ENCODE measurements around the gene ZNF212.
A peak's percentile ranks its signal among the peaks of the same experiment; 100 is the strongest.
"Not testable (repeated sequence)": the region's sequence is repeated elsewhere in the genome, so short reads cannot be mapped to it uniquely, and the experiment has no call there.

ZNF212 gene

GRCh38 chr7:149241696-149242095 lies 2.2 kb downstream of the ZNF212 start:
- no peak overlapping the region for H3K27ac Mint-ChIP-seq
- no peak for TF ChIP-seq CTCF (IDR thresholded peaks at IDR 0.05; ENCODE audit: unreplicated experiment in 3 of 3)
- peaks cover 11% of the 10 kb centered on the region for H3K4me1 Mint-ChIP-seq
- H3K36me3 Mint-ChIP-seq (ENCODE audit: low read depth), result peaks cover 38% of the 10 kb centered on the region
- H3K9me3 Mint-ChIP-seq, result peaks cover 23% of the 10 kb centered on the region
- H3K27me3 Mint-ChIP-seq (ENCODE audit: low read depth), result peaks cover 8% of the 10 kb centered on the region
- peak overlapping the region; percentile 57 to 77 (median 71) for H3K4me3 Mint-ChIP-seq

- Mint-ChIP-seq H3K9me3 (peaks cover 23% of the 10 kb centered on the region), H3K4me1 (peaks cover 6% of the 10 kb centered on the region), H3K27ac (no peak overlapping the region), H3K36me3 (ENCODE audit: low read depth) (peaks cover 40% of the 10 kb centered on the region), H3K27me3 (ENCODE audit: low read depth) (no peaks in the 10 kb centered on the region), H3K4me3 (no peak overlapping the region)
- TF ChIP-seq CTCF (IDR thresholded peaks at IDR 0.05; ENCODE audit: unreplicated experiment in 3 of 3), result no peak
These were observed 5.8 kb downstream of the ZNF212 start for GRCh38 chr7:149245244-149245643.

DNA sequence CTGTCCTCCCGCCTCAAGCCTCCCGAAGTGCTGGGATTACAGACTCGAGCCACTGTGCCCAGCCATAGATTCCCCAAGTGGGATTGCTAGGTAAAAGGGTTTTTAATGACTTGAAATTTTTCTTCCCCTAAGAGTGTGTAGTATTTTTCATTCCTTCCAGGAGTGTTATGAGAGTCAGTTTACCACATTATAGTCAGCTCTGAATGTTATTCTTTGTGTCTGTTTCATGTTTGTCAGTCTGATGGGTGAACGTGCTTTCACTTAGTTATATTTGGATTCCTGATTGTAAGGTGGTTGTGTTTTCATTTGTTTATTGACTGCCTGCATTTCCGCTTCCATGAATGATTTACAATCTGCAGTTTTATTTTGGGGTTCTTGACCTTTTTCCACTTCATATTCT lies 6.3 kb downstream of the ZNF212 start:
- Mint-ChIP-seq H3K4me3 (peak overlapping the region in 1 of 3 experiments; percentile 9), H3K27me3 (ENCODE audit: low read depth) (no peaks in the 10 kb centered on the region), H3K36me3 (ENCODE audit: low read depth) (peaks cover 41% of the 10 kb centered on the region), H3K9me3 (peaks cover 19% of the 10 kb centered on the region), H3K4me1 (peaks cover 2% of the 10 kb centered on the region), H3K27ac (no peak overlapping the region)
- no peak for TF ChIP-seq CTCF (IDR thresholded peaks at IDR 0.05; ENCODE audit: unreplicated experiment in 3 of 3)

- Mint-ChIP-seq H3K4me1 (no peaks in the 10 kb centered on the region), H3K9me3 (peaks cover 8% of the 10 kb centered on the region), H3K27ac (no peak overlapping the region), H3K4me3 (no peak overlapping the region), H3K27me3 (ENCODE audit: low read depth) (no peaks in the 10 kb centered on the region), H3K36me3 (ENCODE audit: low read depth) (peaks cover 40% of the 10 kb centered on the region)
- TF ChIP-seq CTCF (IDR thresholded peaks at IDR 0.05; ENCODE audit: unreplicated experiment in 3 of 3), result no peak
These were observed 9.3 kb downstream of the ZNF212 start for GRCh38 chr7:149248777-149249176.

GRCh38 chr7:149250151-149250550 lies 10.7 kb downstream of the ZNF212 start:
- H3K4me3 Mint-ChIP-seq; H3K4me1 Mint-ChIP-seq; H3K27me3 Mint-ChIP-seq (ENCODE audit: low read depth); H3K27ac Mint-ChIP-seq; H3K9me3 Mint-ChIP-seq: not testable (repeated sequence)
- peaks cover 41% of the 10 kb centered on the region for H3K36me3 Mint-ChIP-seq (ENCODE audit: low read depth)

- not testable (repeated sequence) for H3K27me3 Mint-ChIP-seq (ENCODE audit: low read depth); H3K9me3 Mint-ChIP-seq; H3K4me3 Mint-ChIP-seq; H3K4me1 Mint-ChIP-seq; H3K27ac Mint-ChIP-seq
- peaks cover 42% of the 10 kb centered on the region for H3K36me3 Mint-ChIP-seq (ENCODE audit: low read depth)
These were observed 12.1 kb downstream of the ZNF212 start for GRCh38 chr7:149251518-149251917.

GRCh38 chr7:149252378-149252777 lies 12.9 kb downstream of the ZNF212 start:
- Mint-ChIP-seq H3K4me3 (no peak overlapping the region), H3K27ac (no peak overlapping the region), H3K4me1 (no peaks in the 10 kb centered on the region), H3K27me3 (ENCODE audit: low read depth) (no peaks in the 10 kb centered on the region), H3K9me3 (no peaks in the 10 kb centered on the region), H3K36me3 (ENCODE audit: low read depth) (peaks cover 42% of the 10 kb centered on the region)
- no peak for TF ChIP-seq CTCF (IDR thresholded peaks at IDR 0.05; ENCODE audit: unreplicated experiment in 3 of 3)

All from nephron (organoid).